Type B pancreatic cell (in vitro differentiated cells): Measurements from ENCODE around the gene HHIPL1. TPM values are rescaled to one million over a fixed set of nuclear protein-coding genes. Genes with fewer than 3 reads are reported as not detected.

Experiments used
- DNase-seq: peaks from one replicate; pipeline ENCODE4 v3.0.0; 2021; ENCODE audit warnings: mixed read lengths; ENCODE audit not compliant: unreplicated experiment; ENCODE audit errors: extremely low spot score
- H3K27ac Mint-ChIP-seq: 2 replicates; pipeline ENCODE4 v1.8.0; 2021; ENCODE audit warnings: mild to moderate bottlenecking, mixed read lengths
- H3K27me3 Mint-ChIP-seq: 2 replicates; pipeline ENCODE4 v1.8.0; 2021; ENCODE audit warnings: mixed read lengths
- H3K36me3 Mint-ChIP-seq: 2 replicates; pipeline ENCODE4 v1.8.0; 2021; ENCODE audit warnings: mixed read lengths
- H3K4me1 Mint-ChIP-seq: one replicate; pipeline ENCODE4 v1.8.0; 2021; ENCODE audit warnings: mixed read lengths; ENCODE audit not compliant: unreplicated experiment
- H3K4me3 Mint-ChIP-seq: 2 replicates; pipeline ENCODE4 v1.8.0; 2021; ENCODE audit warnings: mild to moderate bottlenecking, mixed read lengths
- H3K9me3 Mint-ChIP-seq: 2 replicates; pipeline ENCODE4 v1.8.0; 2021; ENCODE audit warnings: mixed read lengths
- long read RNA-seq: library from polyadenylated mRNA; unstranded; transcript quantifications from one replicate; pipeline ENCODE4 v2.0.0, GENCODE V29; 2020
- total RNA-seq: library from RNA; stranded (reverse); gene quantifications from 2 replicates; pipeline ENCODE4 v1.2.1, GENCODE V29; 2021; ENCODE audit warnings: low replicate concordance
- TF ChIP-seq, protein P1 (sequence below): fragments of 200-600 bp; sonication (generic); conservative IDR thresholded peaks from 2 replicates; pipeline ENCODE4 v1.5.0; 2021; ENCODE audit warnings: antibody characterized with exemption, mild to moderate bottlenecking

The HHIPL1 gene
- total RNA-seq = 0.19 and 1.4 TPM in 2 replicates
- long read RNA-seq, partial matches to known transcripts = 0 of 1 reads
- long read RNA-seq, other reads (novel, unspliced or antisense) = 1 of 1 reads

DNA sequence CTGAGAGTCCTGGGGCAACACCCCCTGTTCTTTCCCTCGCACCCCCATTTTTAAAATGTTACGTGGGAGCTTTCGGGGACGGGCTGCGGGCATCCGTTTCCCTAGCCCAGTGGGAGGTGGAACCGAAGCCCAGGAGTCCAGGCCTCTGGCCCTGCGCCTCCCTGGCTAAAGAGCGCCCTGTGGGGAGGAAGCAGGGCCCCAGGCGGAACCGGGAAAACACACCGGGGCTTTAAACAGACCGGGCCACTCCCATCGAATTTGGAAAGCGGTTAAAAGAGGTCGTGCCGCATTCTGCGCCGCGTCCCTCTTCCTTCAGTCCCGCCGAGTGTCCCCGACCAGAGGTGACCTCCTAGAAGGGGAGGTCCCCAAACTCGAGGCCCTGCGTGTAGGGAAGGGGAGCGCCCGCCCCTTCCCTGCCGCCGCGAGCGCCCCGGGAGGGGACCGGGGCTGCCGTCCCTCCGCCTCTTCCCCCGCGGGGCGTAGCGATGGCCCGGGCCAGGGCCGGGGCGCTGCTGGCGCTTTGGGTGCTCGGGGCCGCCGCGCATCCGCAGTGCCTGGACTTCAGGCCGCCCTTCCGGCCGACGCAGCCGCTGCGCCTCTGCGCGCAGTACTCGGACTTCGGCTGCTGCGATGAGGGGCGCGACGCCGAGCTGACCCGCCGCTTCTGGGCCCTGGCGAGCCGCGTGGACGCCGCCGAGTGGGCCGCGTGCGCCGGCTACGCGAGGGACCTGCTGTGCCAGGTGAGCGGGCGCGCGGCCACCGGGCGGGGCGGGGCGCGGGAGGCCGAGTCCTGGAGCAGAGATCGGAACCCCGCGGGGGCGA is at the start of gene HHIPL1:
Gene HHIPL1, plus strand, starts transcription at position 407 of the 822 bp plus-strand sequence. Its CDS starts 79 bp downstream, at position 486.
- Mint-ChIP-seq H3K27me3 (peaks cover 12% of the 10 kb centered on the region), H3K27ac (no peak within 1 kb of the TSS), H3K36me3 (no peaks in the 10 kb centered on the region), H3K9me3 (no peaks in the 10 kb centered on the region), H3K4me3 (peak within 1 kb of the TSS; percentile 61), H3K4me1 (no peaks in the 10 kb centered on the region)
- TF ChIP-seq, protein P1, sequence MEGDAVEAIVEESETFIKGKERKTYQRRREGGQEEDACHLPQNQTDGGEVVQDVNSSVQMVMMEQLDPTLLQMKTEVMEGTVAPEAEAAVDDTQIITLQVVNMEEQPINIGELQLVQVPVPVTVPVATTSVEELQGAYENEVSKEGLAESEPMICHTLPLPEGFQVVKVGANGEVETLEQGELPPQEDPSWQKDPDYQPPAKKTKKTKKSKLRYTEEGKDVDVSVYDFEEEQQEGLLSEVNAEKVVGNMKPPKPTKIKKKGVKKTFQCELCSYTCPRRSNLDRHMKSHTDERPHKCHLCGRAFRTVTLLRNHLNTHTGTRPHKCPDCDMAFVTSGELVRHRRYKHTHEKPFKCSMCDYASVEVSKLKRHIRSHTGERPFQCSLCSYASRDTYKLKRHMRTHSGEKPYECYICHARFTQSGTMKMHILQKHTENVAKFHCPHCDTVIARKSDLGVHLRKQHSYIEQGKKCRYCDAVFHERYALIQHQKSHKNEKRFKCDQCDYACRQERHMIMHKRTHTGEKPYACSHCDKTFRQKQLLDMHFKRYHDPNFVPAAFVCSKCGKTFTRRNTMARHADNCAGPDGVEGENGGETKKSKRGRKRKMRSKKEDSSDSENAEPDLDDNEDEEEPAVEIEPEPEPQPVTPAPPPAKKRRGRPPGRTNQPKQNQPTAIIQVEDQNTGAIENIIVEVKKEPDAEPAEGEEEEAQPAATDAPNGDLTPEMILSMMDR = peak; percentile 29
- no peak for DNase-seq

DNA sequence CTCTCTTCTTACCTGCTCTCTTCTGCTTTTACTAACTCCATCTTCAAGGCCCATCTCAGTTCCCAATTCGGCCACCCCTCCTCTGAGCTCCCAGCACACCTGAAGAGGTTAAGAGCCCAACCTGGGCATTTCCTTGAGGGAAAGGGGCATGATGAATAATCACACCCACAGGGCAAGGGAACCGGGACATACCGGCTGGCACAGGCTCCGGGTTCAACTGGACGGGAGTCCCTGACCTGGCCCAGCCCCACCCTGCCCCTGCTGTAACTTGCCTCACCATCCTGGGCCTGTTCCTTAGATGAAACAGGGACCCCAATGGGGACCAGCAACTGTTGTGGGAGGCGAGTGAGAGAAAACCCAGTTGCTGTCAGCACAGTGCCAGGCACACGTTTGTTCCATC is 49.4 kb upstream of the HHIPL1 start:
- TF ChIP-seq, protein P1 = no peak
- Mint-ChIP-seq H3K36me3 (no peaks in the 10 kb centered on the region), H3K4me1 (peaks cover 57% of the 10 kb centered on the region), H3K4me3 (no peak overlapping the region), H3K27ac (no peak overlapping the region), H3K9me3 (no peaks in the 10 kb centered on the region), H3K27me3 (no peaks in the 10 kb centered on the region)
- DNase-seq = no peak

DNA sequence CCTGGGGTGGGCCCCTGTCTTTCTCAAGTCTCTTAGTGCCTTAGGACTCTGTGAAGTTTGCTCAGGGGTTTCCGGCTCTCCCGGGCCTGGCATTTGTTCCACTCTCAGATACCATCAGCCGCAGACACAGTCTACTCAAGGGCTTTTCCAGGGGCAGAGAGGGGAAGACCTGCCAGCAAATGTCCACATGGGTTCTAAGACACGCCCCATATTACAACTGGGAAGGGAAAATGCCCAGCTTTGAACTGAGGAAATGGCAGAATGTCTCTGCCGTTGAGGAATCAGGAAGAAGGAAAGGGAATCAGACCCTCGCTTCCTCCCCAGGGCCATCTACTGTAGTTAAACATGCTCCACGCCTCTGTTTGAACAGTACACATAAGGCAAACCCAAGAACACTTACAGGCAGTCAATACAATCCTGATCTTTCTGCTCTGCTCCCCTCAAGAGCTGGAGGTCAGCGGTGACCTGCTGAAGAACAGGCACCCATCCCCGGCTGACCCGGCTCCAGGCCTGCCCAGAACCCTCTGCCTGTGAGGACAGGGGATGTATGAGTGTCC is 48.8 kb upstream of the HHIPL1 start:
- Mint-ChIP-seq H3K27me3 (no peaks in the 10 kb centered on the region), H3K4me3 (peak overlapping the region; percentile 17), H3K36me3 (no peaks in the 10 kb centered on the region), H3K4me1 (peaks cover 60% of the 10 kb centered on the region), H3K9me3 (no peaks in the 10 kb centered on the region), H3K27ac (peak overlapping the region; percentile 75)
- no peak for DNase-seq
- TF ChIP-seq, protein P1 = no peak

DNA sequence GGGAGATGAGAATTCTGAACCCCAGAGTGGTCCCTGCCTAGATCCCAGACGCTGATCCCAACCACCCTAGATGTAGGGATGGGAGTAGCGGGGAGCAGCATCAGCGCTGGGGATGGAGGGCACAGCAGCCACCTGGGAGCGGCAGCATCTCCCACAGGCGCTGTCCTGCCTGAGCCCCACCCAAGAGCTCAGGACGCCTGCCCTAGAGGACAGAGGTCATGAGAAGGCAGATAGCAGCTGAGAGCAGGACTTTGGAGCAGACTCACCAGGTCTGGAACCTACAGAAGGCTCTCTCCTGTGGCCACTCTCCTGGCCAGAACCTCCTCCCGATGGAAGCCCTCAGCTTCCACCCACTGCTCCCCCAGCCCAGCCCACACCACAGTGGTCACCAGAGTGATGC is 48.2 kb upstream of the HHIPL1 start:
- TF ChIP-seq, protein P1 = no peak
- H3K9me3 Mint-ChIP-seq = no peaks in the 10 kb centered on the region
- H3K4me3 Mint-ChIP-seq = no peak overlapping the region
- no peaks in the 10 kb centered on the region for H3K36me3 Mint-ChIP-seq
- peaks cover 66% of the 10 kb centered on the region for H3K4me1 Mint-ChIP-seq
- H3K27ac Mint-ChIP-seq = no peak overlapping the region
- no peak for DNase-seq
- H3K27me3 Mint-ChIP-seq = no peaks in the 10 kb centered on the region

DNA sequence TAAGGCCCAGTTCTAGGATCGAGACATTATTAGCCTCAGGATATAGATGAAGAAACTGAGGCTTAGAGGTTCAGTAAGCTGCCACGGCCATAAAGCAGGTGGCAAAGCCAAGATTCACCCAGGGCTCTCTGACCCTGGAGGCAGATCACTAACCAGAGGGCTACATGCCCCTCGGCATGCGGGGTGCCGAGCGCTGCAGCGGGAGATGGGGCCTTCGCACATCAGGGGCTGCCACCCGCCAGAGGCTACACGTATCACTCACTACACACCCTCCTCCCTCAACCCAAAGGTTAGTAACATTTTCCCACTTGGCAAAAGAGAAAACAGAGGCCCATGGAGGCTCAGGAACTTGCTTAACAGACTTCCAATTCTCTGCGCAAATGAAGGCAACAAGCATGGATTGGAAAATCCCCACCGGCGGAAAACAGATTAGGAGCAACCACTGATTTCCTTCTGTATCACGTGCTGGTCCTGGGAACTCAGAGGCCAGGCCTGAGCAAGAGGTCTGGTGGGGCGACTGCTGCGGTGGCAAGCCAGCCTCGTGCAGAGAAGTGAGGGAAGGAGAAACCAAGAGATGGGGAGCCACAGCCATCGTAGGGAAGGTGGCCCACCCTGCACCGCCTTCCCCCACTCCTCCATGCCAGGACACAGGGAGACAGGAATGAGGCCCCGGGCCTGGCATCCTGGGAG is 46.9 kb upstream of the HHIPL1 start:
- DNase-seq = no peak
- no peaks in the 10 kb centered on the region for H3K9me3 Mint-ChIP-seq
- peak overlapping the region; percentile 66 for H3K27ac Mint-ChIP-seq
- no peaks in the 10 kb centered on the region for H3K36me3 Mint-ChIP-seq
- peaks cover 66% of the 10 kb centered on the region for H3K4me1 Mint-ChIP-seq
- H3K4me3 Mint-ChIP-seq = no peak overlapping the region
- TF ChIP-seq, protein P1 = no peak
- H3K27me3 Mint-ChIP-seq = peaks cover 9% of the 10 kb centered on the region
